ENCODE measurements around the gene STX12. TPM values are rescaled to one million over a fixed set of nuclear protein-coding genes. Genes with fewer than 3 reads are reported as not detected.

The STX12 gene
- polyA plus RNA-seq, 1 of the 3 experiments (the other 2 are of a cell fraction), result 12.9 TPM

DNA sequence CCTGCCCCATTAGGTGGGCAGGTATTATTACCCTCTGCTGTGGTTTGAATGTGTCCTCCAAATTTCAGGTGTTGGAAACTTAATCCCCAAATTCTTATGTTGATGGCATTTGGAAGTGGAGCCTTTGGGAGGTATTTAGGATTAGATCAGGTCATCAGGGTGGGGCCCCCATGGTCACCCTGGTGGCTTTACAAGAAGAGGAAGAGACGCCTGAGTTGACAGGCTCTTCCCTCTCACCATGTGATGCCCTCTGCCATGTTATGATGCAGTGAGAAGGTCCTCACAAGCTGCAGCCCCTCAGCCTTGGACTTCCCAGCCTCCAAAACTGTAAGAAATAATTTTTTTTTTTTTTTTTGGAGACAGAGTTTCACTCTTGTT lies 90.5 kb downstream of the STX12 start:
- no peak for TF ChIP-seq CHD2 (IDR thresholded peaks at IDR 0.05; ENCODE audit: low read length, partially characterized antibody)
- TF ChIP-seq GATA2 (CRISPR knock-in tag; IDR thresholded peaks at IDR 0.05), result no peak
- TF ChIP-seq SIN3A (IDR thresholded peaks at IDR 0.05; ENCODE audit: borderline replicate concordance, low read depth, low read length), result no peak
- no peak for TF ChIP-seq SMC3 (IDR thresholded peaks at IDR 0.05; ENCODE audit: low read depth, low read length)
- TF ChIP-seq RXRA (IDR thresholded peaks at IDR 0.05; ENCODE audit: borderline replicate concordance, low read depth), result no peak
- TF ChIP-seq USF2 (IDR thresholded peaks at IDR 0.05; ENCODE audit: borderline replicate concordance, low read depth, low read length), result no peak
- no peak for TF ChIP-seq ZBTB33 (IDR thresholded peaks at IDR 0.05; ENCODE audit: borderline replicate concordance, low read depth)
- TF ChIP-seq NRF1 (IDR thresholded peaks at IDR 0.05; ENCODE audit: low read depth, low read length), result no peak
- TF ChIP-seq PBX3 (IDR thresholded peaks at IDR 0.05), result no peak
- TF ChIP-seq FOSL2 (IDR thresholded peaks at IDR 0.05; ENCODE audit: borderline replicate concordance, low read depth), result no peak
- TF ChIP-seq MEF2A (IDR thresholded peaks at IDR 0.05; ENCODE audit: borderline replicate concordance, low read depth), result no peak
- TF ChIP-seq YY1 (IDR thresholded peaks at IDR 0.05; ENCODE audit: low read depth), result no peak
- TF ChIP-seq IRF3 (IDR thresholded peaks at IDR 0.05; ENCODE audit: low read depth, low read length), result no peak
- TF ChIP-seq TAF1 (IDR thresholded peaks at IDR 0.05; ENCODE audit: borderline replicate concordance, low read depth, low read length), result no peak
- no peak for TF ChIP-seq TCF12 (IDR thresholded peaks at IDR 0.05)
- no peak for TF ChIP-seq JUND (IDR thresholded peaks at IDR 0.05)
- Histone ChIP-seq H3K4me2 (peak overlapping the region; percentile 39), H2AFZ (ENCODE audit: low read depth) (peak overlapping the region; percentile 50; the same call in 1 of the 2 replicates), H3K9ac (peak overlapping the region; percentile 52), H3K4me3 (ENCODE audit: low read depth in 2 of 2, low read length in 1 of 2) (no peak overlapping the region), H3K36me3 (replicated peaks in 1 of 2; ENCODE audit: control insufficient read depth in 1 of 2, insufficient read depth in 2 of 2, low read length in 1 of 2) (no peaks in the 10 kb centered on the region), H3K27ac (ENCODE audit: low read depth in 2 of 2, low read length in 1 of 2) (peak overlapping the region in 1 of 2 experiments; percentile 86; a peak in 2 of 4 replicates), H3K79me2 (ENCODE audit: insufficient read depth) (no peaks in the 10 kb centered on the region), H4K20me1 (ENCODE audit: insufficient read depth) (no peaks in the 10 kb centered on the region), H3K27me3 (ENCODE audit: insufficient read depth) (no peaks in the 10 kb centered on the region), H3K9me2 (no peaks in the 10 kb centered on the region), H3K9me3 (no peaks in the 10 kb centered on the region), H3K4me1 (ENCODE audit: control insufficient read depth in 1 of 2, insufficient read depth in 2 of 2, low read depth in 1 of 2, low read length in 1 of 2) (peaks cover 1 to 12% of the 10 kb centered on the region in 2 experiments; a peak in 3 of 4 replicates), H3F3A (replicated peaks; ENCODE audit: insufficient read depth) (peaks cover 3% of the 10 kb centered on the region)
- 80% methylated on average over 1 of the region's 1 CpG for WGBS (ENCODE audit: low lambda C conversion rate)
- no peak for DNase-seq
- ChIA-PET POLR2A (interaction anchor here (0.7 kb wide), 1 partner anchor 9 kb away, joined by 5 read pairs; the partner anchor contains the start of gene THEMIS2), CTCF (interaction anchor here (1.5 kb wide), 1 partner anchor 138 kb away, joined by 3 read pairs; the partner anchor contains the start of gene FAM76A)

Data from SK-N-SH (cell line).